GM19395 (cell line): ENCODE results near the gene FAT2.
"Not testable (repeated sequence)": the region's sequence is repeated elsewhere in the genome, so short reads cannot be mapped to it uniquely, and the experiment has no call there.

ENCODE experiments used
- ATAC-seq: cut with Tn5 transposase; IDR thresholded peaks from one replicate; pipeline ENCODE4 v1.9.1; 2021; ENCODE audit warnings: mild to moderate bottlenecking, moderate library complexity; ENCODE audit not compliant: unreplicated experiment

The FAT2 gene

DNA sequence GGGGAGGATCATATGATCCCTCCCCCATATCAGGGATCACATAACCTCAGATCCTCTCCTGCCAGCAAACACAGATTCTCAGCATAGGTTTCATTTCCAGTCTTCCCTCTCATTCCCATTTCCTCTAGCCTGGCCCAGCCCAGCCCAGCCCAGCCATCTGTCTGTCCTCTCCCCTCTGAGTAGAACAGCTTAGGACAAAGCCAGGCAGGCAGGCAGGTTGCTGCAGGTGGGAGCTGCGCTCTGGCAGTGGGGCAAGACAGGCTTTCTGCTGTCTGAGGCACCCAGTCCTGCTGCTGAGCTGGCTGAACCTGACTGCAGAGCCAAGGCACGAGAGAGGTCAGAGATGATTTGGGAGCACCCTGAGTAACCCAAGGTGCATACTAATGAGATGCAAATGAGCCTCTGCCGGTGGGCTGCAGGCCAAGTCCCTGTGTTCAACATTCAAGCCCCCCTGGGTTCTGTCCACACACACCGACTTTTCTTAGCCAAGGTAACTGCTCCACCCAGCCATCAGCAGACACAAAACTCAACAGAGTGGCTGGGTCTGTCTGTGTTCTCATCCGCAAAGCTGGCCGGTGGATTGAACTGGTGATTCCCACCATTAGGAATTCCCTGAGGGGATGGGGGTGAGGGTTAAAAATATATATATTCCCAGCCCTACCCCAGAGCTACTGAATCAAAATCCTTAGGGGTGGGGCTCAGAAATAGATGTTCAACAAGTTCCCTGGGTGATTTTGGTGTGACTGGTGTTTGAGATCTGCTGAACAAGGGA lies 9.1 kb downstream of the FAT2 start:
- no peak for ATAC-seq

DNA sequence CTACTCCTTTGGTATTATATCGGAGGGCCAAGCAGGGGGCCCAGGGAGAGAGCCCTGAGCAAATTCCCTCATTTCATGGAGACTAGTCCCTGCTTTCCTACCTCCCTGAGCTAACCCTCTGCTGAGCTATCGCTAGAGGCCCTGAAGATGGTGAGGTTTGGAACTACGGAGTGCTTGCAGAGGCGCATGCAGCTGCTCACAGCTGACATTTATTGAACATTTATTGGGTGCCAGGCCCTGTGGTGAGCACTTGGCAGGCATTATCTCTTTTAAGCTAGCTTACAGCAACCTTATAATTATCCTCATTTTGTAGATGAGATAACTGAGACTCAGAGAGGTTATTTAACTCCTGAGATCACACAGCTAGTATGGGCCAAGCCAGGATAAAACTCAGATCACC lies 9.8 kb downstream of the FAT2 start:
- ATAC-seq: no peak

DNA sequence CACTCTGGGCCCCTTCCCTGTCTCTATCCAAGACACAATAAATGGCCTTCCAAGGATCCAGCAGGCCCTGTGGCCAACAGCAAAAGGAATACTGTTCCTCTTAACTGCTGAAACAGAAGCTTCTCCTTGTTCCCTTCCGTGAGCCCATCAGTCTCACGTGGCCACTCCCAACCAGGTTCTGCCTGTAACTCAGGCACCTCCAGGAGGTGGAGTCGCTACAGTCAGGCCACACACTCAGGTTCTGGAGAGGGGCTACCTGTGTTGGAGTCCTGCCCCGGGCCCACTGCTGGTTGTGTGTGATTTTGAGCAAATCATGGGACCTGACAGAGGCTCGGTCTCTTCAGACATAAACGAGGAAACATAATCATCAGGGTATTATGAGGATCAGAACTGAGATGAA lies 10.3 kb downstream of the FAT2 start:
- ATAC-seq: no peak

DNA sequence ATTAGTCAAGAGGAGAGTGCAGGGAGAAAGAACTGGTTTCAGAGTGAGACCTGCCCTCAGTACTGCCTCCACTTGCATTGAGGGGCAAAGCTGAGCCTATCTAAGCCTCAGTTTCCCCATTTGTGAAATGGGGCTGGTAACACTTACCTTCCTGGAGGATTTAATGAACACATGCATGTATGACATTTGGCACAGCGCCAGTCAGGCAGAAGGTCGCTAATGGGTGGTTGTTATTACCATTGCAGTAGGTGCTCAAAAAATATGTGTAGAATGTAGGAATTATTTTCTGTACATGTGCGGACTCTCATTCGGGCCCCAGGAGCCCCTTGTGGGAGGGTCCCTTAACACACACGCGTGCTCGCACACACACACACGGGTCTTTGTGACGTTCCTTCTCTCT lies 10.9 kb downstream of the FAT2 start:
- no peak for ATAC-seq

DNA sequence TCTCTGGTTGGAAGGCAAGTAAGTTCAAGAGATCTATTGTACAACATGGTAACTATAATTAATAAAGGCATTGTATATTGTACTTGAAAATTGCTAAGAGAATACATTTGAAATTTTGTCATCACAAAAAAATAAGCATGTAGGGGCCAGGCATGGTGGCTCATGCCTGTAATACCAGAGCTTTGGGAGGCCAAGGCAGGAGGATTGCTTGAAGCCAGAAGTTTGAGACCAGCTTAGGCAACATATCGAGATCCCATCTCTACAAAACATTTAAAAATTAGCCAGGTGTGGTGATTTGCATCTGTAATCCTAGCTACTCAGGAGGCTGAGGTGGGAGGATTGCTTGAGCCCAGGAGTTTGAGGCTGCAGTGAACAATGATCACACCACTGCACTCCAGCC lies 12.0 kb downstream of the FAT2 start:
- ATAC-seq: not testable (repeated sequence)

DNA sequence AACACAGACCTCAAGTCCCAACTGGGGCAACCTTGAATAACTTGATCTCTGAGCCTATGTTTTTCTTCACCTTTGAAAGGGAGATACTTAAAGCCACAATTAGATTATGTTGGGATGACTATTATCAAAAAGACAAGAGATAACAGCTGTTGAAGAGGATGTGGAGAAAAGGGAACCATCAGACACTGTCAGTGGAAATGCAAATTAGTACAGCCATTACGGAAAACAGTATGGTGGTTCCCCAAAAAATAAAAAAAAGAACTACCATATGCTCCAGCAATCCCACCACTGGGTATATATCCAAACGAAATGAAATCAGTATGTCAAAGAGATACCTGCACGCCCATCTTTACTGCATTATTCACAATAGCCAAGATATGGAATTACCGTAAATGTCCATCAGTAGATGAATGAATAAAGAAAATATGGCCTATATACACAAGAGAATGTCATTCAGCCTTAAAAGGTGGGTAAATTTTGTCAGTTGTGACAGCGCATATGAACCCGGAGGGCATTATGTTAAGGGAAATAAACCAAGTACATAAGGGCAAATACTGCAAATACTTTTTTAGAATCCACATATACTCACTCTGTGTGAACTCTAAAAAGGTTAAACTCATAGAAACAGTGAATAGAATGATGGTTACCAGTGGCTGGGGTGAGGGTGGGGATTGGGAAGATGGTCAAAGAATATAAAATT lies 12.7 kb downstream of the FAT2 start:
- no peak for ATAC-seq

DNA sequence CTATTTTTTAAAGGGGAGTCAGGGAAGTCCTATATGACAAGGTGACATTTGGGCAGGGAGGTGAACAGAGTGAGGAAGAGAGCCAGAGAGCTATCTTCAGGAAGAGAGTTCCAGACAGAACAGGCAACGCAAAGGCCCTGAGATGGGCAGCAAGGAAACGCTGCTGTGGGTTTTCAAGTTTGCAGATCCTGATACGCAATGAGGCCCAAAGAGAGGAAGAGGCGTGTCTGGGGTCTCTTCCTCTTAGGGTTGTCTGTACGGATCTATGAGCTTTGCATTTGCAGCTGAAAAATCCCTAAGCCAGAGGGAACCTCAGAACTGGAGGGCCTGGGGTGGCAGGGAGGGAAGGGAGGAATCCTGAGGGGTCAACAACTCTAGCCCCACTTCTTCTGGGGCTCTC lies 13.6 kb downstream of the FAT2 start:
- ATAC-seq: no peak

DNA sequence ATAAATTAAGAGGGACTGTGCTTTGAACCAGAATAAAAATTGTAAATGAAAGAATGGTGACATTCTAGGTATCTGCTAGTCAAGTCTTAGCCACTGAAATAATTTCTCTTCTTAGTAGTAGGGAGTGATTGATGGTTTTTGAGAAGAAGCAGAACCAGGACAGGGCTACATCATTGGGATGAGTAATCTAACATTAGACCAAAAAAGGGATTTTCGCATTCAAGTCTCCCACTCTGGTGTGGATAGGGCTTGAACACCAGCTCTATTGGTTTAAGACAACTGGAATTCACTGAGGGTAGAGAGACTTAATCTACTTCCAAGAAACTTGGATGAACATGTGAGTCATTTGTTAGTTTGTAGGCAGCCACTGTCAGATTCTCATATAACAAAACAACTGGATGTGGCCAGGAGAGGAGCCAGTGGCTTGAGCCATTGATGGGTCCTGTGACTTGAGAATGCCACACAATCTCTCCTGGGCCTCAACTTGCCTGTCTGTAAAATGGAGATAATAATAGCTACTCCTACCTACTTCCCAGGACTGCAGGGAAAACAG lies 16.6 kb downstream of the FAT2 start:
- ATAC-seq: no peak

DNA sequence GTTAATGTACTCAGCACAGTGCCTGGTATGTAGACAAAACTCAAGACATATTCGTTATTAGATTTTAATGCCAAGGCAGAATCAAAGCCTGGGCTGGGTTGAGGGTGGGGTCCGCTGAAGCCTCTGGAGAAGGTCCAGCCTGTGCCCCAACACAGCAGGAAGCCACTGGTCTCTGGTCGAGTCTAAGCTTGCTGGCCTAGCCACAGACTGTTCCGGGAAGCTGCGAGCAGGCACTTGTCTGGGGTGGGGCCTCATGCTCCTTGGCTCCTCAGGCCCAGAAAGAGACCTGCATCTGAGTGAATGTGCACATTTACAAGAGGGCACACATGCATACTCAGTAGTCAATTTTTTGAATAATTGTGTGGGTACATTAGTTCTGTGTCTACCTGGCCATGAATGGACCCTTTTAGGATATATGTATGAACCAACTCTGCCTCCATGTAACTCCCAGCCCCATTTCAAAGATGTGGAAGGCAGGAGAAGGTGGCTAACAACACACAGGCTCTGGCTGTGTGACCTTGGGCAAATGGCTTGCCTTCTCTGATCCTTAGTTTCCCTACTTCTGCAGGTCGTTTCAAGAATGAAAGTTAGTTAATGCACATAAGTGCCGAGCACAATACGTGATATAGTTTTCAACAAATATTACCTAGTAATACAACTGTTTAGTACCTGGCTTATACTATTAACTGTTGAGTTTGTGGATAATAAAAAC lies 18.3 kb downstream of the FAT2 start:
- no peak for ATAC-seq

DNA sequence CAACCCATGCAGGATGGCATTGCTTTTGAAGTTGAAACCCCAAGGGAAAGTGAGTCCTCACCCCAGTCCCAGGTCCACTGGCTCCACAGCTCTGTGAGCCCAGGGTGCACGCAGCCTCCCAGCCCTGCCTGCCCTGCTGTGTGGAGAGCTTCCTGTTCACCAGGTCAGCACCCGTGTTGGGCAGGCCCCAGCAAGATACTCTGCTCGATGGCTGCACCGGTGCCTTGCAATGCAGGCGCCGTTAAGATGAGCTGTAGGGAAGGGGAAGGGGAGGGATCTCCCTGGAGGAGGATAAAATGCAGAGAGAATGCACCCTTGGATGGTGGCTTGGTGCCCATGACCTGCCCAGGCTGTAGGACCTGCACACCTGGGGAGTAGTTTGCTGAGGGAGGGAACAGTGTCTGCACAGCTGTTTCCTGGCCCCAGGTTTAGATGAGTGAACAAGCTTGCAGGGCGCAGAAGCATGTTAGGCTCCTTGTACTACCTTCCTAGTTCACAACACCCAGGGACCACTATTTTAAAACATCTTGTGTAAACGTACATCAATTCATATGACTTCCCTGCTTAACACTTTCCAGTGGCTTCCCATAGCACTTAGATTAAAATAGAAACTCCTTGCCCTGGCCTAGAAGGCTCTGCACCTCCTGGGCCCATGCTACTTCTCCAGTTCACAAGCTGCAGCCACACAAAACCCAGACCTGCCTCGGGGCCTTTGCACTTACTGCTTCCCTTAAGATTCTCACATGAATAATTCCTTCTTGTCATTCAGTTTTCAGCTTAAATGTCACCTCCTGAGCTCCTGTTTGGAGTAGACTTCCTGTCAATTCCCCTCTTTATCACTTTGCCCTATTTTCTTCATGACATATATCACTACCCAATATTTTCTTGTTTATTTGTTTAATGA lies 19.6 kb downstream of the FAT2 start:
- ATAC-seq: no peak

DNA sequence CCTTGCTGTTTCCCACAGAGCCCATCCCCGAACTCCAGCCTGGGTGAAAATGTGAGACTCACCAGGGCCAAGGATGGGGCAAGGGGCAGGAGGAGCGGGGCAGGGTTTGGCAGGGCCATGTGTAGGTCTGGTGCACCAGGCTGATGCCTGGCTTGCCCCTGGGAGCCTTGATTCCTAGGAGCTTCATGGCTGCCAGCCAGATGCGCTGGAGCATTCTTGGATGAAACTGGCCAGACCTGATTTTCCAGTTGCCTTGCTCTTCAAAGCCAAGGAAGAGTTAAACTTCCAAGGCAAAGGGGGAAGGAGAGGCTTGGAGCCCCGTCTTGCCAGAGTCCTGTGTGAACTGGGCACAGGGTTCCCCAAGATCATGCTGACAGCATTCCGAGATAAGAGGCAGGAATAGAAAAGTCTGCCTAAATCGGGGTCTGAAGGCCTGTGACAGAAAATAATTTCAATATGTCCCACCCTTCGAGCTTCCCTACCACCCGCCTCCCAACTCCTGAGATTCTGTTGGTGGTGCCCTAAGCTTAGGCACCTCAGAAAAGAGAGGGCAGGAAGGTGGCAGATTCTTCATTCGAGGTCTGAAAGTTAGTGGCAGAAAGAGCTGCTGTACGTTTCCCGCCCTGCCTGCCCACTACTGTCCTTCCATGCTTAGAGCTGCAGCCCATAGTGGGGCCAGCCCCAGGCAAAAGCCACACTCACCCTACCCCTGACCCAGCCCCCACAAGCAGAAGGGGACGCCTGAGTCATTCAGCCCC lies 20.4 kb downstream of the FAT2 start:
- no peak for ATAC-seq

DNA sequence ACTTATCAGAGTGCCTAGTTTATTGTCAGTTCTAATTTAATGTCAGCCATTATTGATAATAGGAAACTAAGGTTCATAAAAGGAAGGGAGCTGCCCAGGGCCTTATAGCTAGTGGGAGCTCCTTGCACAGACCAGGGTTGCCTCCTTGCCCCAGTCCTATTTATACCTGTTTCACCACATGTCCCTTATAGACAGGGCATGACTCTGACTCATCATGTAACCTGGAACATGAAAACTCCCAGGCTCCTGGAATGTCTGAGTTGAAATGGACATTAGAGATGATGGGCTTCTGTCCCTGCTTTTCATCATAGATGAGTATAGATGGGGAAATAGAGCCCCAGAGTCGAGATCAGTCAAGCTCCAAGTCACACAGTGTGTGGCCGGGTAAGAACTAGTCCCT lies 21.1 kb downstream of the FAT2 start:
- ATAC-seq: no peak

DNA sequence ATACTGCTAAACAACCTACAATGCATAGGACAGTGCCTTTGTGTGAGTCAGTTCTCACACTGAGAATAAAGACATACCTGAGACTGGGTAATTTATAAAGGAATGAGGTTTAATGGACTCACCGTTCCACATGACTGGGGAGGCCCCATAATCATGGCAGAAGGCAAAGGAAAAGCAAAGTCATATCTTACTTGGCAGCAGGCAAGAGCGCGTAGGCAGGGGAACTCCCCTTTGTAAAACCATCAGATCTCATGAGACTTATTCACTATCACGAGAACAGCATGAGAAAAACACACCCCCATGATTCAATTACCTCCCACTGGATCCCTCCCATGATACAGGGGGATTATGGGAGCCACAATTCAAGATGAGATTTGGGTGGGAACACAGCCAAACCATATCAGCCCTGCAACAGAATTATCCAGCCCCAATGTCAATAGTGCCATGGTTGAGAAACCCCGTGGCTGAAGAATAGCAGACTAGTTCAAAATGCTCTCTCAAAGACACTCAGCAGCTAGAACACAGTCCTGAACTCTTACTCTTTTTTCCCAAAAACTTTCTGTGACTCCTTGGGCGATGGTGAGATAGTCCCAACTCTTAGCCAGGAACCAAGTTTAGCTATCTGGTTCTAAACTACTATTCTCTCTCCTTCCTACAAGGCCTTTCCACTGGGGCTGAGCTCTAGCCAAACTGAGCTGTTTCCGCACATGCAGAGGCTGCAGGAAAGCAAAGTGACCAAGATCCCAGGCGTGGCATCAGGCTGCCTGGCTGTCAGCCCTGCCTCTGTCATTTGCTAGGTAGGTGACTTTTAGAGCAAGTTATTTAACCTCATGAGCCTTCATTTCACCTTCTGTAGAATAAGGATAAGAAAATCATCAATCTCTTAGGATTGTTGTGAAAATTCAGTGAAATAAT lies 21.7 kb downstream of the FAT2 start:
- no peak for ATAC-seq

DNA sequence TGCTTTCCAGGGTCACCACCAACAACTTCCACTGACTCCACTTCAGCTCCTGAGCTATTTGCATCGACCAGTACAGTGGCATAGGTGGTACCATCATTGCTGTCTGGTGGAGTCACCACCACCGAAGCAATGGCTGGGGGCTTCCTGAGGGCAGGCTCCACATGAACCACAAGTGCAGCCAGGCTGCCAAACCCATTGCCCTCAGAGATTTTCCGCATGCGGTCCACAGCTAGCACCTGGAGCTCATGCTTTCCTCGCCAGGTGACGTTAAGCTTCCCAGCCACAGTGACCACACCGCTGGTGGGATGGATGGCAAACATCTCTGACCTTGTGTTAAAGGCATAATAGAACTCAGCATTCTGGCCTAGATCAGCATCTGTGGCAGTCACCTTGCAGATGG lies 23.1 kb downstream of the FAT2 start:
- ATAC-seq: no peak

DNA sequence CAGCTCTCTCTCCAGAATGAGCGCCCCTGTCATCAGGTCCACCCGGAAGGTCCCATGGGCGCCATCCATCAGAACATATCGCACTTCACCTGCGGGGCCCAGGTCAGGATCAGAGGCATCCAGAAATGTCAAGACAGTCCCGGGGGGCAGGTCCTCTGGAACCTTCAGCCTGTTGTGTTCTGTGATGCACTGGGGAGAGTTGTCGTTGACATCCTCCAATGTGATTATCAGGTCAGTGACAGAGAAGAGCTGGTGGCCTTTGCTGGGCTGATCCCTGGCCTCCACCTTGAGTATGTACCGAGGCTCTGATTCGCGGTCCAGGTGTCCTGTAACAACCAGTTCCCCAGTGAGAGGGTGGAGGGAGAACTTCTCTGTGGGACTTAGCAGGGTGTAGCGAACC lies 25.2 kb downstream of the FAT2 start:
- ATAC-seq: no peak

DNA sequence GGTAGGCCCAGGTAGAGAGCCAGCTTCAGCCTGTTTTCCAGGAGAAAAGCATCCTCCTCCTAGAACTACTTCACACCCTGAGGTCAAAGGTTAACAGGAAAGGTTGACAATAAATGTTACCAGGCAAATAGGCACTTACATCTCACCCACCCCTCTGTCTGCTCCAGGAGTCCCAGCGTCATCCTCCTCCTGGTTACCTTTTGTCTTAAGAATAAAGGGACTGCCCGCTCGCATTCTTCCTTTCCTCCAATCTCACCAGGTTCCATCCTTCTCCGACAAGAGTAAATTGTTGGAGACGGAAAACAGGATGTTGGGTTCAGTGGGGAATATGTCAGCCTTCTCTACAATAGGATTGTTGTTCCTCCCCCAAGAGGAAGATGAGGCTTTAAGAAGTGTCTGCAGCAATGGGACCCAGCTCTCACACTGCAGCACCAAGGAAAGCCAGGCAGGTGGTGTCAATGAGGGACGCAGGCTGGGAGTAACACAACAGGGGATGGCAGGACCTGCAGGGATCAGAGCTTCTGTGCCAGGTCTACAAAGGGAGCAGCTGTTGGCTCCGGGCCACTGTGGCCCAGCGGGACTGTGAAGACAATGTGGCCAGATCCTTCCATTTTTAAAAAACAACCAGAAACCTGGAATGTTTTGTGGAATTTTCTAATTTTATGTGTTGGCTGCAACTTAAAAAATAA lies 29.0 kb downstream of the FAT2 start:
- no peak for ATAC-seq

DNA sequence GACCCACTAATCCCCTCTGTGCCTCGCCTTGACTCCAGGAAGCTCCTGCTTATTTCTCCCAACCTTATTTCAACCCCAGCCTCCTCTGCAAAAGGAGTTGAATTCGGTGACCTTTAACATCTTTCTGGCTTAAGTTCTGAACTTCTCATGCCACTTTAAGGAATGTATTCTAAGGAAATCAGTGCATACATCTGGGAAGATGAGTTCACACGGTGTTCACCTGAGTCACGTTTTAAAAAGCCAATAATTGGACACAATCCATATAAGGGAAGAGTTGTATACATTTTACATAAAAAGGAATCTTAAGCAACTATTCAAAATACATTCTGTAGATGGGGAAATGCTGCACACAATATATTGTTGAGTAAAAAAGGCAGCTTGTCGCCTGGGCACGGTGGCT lies 33.2 kb downstream of the FAT2 start:
- ATAC-seq: no peak

DNA sequence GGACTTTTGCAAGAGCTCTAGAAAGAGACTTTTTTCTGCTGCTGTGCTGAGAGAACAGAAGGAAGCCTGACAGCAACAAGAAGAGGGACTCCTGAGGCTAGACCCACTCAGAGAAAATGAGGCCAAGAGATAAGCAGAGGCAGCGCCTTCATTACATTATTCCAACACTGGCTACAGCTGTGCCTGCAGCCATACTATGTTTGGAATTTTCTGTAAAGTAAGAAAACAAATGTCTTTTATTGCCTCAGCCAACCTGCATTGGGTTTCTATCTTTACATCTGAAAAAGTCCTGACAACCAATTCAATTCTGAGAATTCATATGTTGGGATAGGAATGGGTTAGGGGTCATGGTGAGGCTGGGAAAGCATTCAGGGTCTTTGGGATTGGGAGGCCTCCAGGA lies 33.7 kb downstream of the FAT2 start:
- no peak for ATAC-seq
